Right lobe of liver (tissue), 4 donors: ENCODE measurements around the gene PRR11.

Experiments
- POLR2A ChIP-seq: fragments of 450-650 bp; IDR thresholded peaks from one replicate; pipeline ENCODE4 v1.6.1; 2017; ENCODE audit warnings: antibody characterized with exemption, mild to moderate bottlenecking
- TF ChIP-seq, protein P1 (sequence below), 4 donors: fragments of 200-600 bp in 3 of 4; fragments of 450-650 bp in 1 of 4; IDR thresholded peaks; one replicate each; pipeline versions ENCODE4 v1.5.1 to v1.8.0; 2016 to 2022; ENCODE audit warnings: antibody characterized with exemption in 4 of 4, mild to moderate bottlenecking in 2 of 4
- donor health status: DM: no; HTN: no; CAD: no.
- donor health status: DM: no; HTN: no; CAD: no.
- donor health status: DM: no; HTN: yes; CAD: no.

DNA sequence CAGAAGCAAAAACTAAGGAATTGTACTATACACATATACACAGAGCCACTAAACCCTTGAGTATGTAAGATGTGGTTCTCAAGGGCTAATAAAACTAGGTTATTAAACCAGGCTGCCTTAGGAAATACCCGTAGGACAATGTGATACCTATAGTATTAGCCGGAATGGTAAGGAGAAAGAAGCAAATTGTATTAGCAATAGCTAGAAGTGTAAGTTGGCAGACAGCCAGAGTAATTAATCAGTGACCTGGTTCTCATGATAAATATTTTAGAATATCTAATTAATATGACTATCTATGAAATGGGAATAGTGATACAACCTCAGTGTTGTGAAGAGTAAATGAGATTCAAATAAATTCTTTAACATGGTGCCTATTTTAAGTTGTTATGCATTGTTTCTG, 83.4 kb downstream of the PRR11 start:
- TF ChIP-seq, protein P1, sequence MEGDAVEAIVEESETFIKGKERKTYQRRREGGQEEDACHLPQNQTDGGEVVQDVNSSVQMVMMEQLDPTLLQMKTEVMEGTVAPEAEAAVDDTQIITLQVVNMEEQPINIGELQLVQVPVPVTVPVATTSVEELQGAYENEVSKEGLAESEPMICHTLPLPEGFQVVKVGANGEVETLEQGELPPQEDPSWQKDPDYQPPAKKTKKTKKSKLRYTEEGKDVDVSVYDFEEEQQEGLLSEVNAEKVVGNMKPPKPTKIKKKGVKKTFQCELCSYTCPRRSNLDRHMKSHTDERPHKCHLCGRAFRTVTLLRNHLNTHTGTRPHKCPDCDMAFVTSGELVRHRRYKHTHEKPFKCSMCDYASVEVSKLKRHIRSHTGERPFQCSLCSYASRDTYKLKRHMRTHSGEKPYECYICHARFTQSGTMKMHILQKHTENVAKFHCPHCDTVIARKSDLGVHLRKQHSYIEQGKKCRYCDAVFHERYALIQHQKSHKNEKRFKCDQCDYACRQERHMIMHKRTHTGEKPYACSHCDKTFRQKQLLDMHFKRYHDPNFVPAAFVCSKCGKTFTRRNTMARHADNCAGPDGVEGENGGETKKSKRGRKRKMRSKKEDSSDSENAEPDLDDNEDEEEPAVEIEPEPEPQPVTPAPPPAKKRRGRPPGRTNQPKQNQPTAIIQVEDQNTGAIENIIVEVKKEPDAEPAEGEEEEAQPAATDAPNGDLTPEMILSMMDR (IDR thresholded peaks at IDR 0.05) = no peak
- no peak for TF ChIP-seq POLR2A
